Superior temporal gyrus (tissue), 1 donor: ENCODE data around the gene EPAS1.
"Not testable (repeated sequence)": the region's sequence is repeated elsewhere in the genome, so short reads cannot be mapped to it uniquely, and the experiment has no call there.

Experiments
- DNase-seq: peaks from one replicate; pipeline ENCODE4 v3.0.0-alpha.2; 2016; ENCODE audit errors: extremely low spot score

Gene EPAS1

GRCh38 chr2:46382331-46383112, 85.3 kb downstream of the EPAS1 start:
- no peak for DNase-seq

- no peak for DNase-seq
Measured at GRCh38 chr2:46383113-46383395, 85.8 kb downstream of the EPAS1 start.

GRCh38 chr2:46383784-46384456, 86.7 kb downstream of the EPAS1 start:
- DNase-seq: no peak

GRCh38 chr2:46384457-46384815, 87.2 kb downstream of the EPAS1 start:
- no peak for DNase-seq

- no peak for DNase-seq
Measured at GRCh38 chr2:46385786-46386577, 88.8 kb downstream of the EPAS1 start.

GRCh38 chr2:46386763-46387162, 89.6 kb downstream of the EPAS1 start:
- DNase-seq: no peak

- DNase-seq: no peak
Measured at GRCh38 chr2:46387292-46387691, 90.1 kb downstream of the EPAS1 start.

GRCh38 chr2:46387886-46388515, 90.8 kb downstream of the EPAS1 start:
- peak; percentile 83 for DNase-seq

- DNase-seq: no peak
Measured at GRCh38 chr2:46388881-46389280, 91.7 kb downstream of the EPAS1 start.

GRCh38 chr2:46389417-46389916, 92.3 kb downstream of the EPAS1 start:
- DNase-seq: no peak

GRCh38 chr2:46390036-46390435, 92.8 kb downstream of the EPAS1 start:
- no peak for DNase-seq

GRCh38 chr2:46390901-46391395, 93.7 kb downstream of the EPAS1 start:
- no peak for DNase-seq

GRCh38 chr2:46392561-46393346, 95.5 kb downstream of the EPAS1 start:
- DNase-seq: no peak

- no peak for DNase-seq
Measured at GRCh38 chr2:46393347-46393820, 96.2 kb downstream of the EPAS1 start.

GRCh38 chr2:46393865-46394264, 96.7 kb downstream of the EPAS1 start:
- no peak for DNase-seq

GRCh38 chr2:46394649-46395510, 97.7 kb downstream of the EPAS1 start:
- DNase-seq: no peak

- not testable (repeated sequence) for DNase-seq
Measured at GRCh38 chr2:46395730-46396129, 98.5 kb downstream of the EPAS1 start.

GRCh38 chr2:46400016-46400415, 102.8 kb downstream of the EPAS1 start:
- DNase-seq: no peak

GRCh38 chr2:46402874-46403273, 105.7 kb downstream of the EPAS1 start:
- DNase-seq: no peak

GRCh38 chr2:46404181-46404759, 107.1 kb downstream of the EPAS1 start:
- DNase-seq: no peak
